ENCODE data around the gene CASP2. TPM values are rescaled to one million over a fixed set of nuclear protein-coding genes. Genes with fewer than 3 reads are reported as not detected.
A peak's percentile ranks its signal among the peaks of the same experiment; 100 is the strongest.
"Not testable (repeated sequence)": the region's sequence is repeated elsewhere in the genome, so short reads cannot be mapped to it uniquely, and the experiment has no call there.

The CASP2 gene
- total RNA-seq, 1 donor from 2014 or later, result 6.8 TPM

GRCh38 chr7:143258831-143259230 lies 29.3 kb upstream of the CASP2 start:
- H3K27me3 ChIP-seq (ENCODE audit: control insufficient read depth, insufficient read depth, low read length), result no peaks in the 10 kb centered on the region
- no peak overlapping the region for H3K4me3 ChIP-seq (ENCODE audit: low read depth, low read length)
- FAIRE-seq (no peak), DNase-seq (ENCODE audit: low read depth) (no peak)
- no peak for TF ChIP-seq CTCF (IDR thresholded peaks at IDR 0.05; ENCODE audit: insufficient read depth, low read length, severe bottlenecking)
- H3K36me3 ChIP-seq (ENCODE audit: control insufficient read depth, insufficient read depth, low read length), result no peaks in the 10 kb centered on the region

- no peak for TF ChIP-seq CTCF (IDR thresholded peaks at IDR 0.05; ENCODE audit: insufficient read depth, low read length, severe bottlenecking)
- Histone ChIP-seq H3K4me3 (ENCODE audit: low read depth, low read length) (no peak overlapping the region), H3K27me3 (ENCODE audit: control insufficient read depth, insufficient read depth, low read length) (no peaks in the 10 kb centered on the region), H3K36me3 (ENCODE audit: control insufficient read depth, insufficient read depth, low read length) (no peaks in the 10 kb centered on the region)
- FAIRE-seq (peak; percentile 52), DNase-seq (ENCODE audit: low read depth) (peak; percentile 91)
Observed at GRCh38 chr7:143259765-143260164, 28.4 kb upstream of the CASP2 start.

- DNase-seq (ENCODE audit: low read depth) (no peak), FAIRE-seq (no peak)
- no peak overlapping the region for H3K4me3 ChIP-seq (ENCODE audit: low read depth, low read length)
- no peaks in the 10 kb centered on the region for H3K27me3 ChIP-seq (ENCODE audit: control insufficient read depth, insufficient read depth, low read length)
- no peak for TF ChIP-seq CTCF (IDR thresholded peaks at IDR 0.05; ENCODE audit: insufficient read depth, low read length, severe bottlenecking)
- H3K36me3 ChIP-seq (ENCODE audit: control insufficient read depth, insufficient read depth, low read length), result peaks cover 3% of the 10 kb centered on the region
Observed at GRCh38 chr7:143261901-143262300, 26.2 kb upstream of the CASP2 start.

- no peaks in the 10 kb centered on the region for H3K27me3 ChIP-seq (ENCODE audit: control insufficient read depth, insufficient read depth, low read length)
- no peak for TF ChIP-seq CTCF (IDR thresholded peaks at IDR 0.05; ENCODE audit: insufficient read depth, low read length, severe bottlenecking)
- H3K36me3 ChIP-seq (ENCODE audit: control insufficient read depth, insufficient read depth, low read length), result peaks cover 12% of the 10 kb centered on the region
- DNase-seq (ENCODE audit: low read depth) (peak; percentile 53), FAIRE-seq (no peak)
- H3K4me3 ChIP-seq (ENCODE audit: low read depth, low read length), result peak within 1 kb of the TSS; percentile 66
Observed at GRCh38 chr7:143263266-143264195, 24.6 kb upstream of the CASP2 start, which contains the start of gene GSTK1. Gene GSTK1, plus strand, starts transcription at chr7:143263441. Its CDS starts 73 bp downstream, at chr7:143263514.

GRCh38 chr7:143264196-143264568 lies 24.0 kb upstream of the CASP2 start:
- Histone ChIP-seq H3K4me3 (ENCODE audit: low read depth, low read length) (peak overlapping the region; percentile 66), H3K36me3 (ENCODE audit: control insufficient read depth, insufficient read depth, low read length) (peaks cover 16% of the 10 kb centered on the region)
- not testable (repeated sequence) for FAIRE-seq; DNase-seq (ENCODE audit: low read depth); H3K27me3 ChIP-seq (ENCODE audit: control insufficient read depth, insufficient read depth, low read length)

GRCh38 chr7:143265017-143265693 lies 23.0 kb upstream of the CASP2 start:
- DNase-seq (ENCODE audit: low read depth), result no peak
- Histone ChIP-seq H3K36me3 (ENCODE audit: control insufficient read depth, insufficient read depth, low read length) (peaks cover 16% of the 10 kb centered on the region), H3K4me3 (ENCODE audit: low read depth, low read length) (no peak overlapping the region), H3K27me3 (ENCODE audit: control insufficient read depth, insufficient read depth, low read length) (no peaks in the 10 kb centered on the region)
- no peak for TF ChIP-seq CTCF (IDR thresholded peaks at IDR 0.05; ENCODE audit: insufficient read depth, low read length, severe bottlenecking)
- no peak for FAIRE-seq

All from bronchial epithelial cell (primary cell).